ENCODE measurements around the gene MECP2.

DNA sequence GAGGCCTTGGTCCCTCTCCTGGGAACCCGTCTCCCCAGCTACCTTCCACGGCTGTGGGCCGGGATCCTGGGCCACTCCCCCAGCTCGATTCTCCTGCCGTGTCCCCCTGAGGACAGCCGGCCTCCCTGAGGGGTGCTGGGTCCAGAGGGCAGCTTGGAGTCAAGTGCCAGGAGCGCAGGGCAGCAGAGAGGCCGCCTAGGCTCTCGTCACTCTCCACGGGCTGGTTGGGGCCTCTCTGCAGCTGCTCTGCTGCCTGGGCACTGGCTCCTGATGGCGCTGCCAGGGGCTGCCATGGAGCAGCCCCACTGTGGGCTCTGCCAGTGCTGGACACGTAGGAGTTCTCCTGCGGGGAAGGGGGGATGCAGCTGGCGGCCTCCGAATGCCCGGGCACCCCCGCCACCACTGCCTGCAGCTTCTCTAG is 84.5 kb downstream of the MECP2 start:
- TF ChIP-seq, protein P1, sequence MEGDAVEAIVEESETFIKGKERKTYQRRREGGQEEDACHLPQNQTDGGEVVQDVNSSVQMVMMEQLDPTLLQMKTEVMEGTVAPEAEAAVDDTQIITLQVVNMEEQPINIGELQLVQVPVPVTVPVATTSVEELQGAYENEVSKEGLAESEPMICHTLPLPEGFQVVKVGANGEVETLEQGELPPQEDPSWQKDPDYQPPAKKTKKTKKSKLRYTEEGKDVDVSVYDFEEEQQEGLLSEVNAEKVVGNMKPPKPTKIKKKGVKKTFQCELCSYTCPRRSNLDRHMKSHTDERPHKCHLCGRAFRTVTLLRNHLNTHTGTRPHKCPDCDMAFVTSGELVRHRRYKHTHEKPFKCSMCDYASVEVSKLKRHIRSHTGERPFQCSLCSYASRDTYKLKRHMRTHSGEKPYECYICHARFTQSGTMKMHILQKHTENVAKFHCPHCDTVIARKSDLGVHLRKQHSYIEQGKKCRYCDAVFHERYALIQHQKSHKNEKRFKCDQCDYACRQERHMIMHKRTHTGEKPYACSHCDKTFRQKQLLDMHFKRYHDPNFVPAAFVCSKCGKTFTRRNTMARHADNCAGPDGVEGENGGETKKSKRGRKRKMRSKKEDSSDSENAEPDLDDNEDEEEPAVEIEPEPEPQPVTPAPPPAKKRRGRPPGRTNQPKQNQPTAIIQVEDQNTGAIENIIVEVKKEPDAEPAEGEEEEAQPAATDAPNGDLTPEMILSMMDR (conservative IDR thresholded peaks at IDR 0.05 in 1 of 2, IDR thresholded peaks at IDR 0.05 in 1 of 2; ENCODE audit: low read depth in 1 of 2, low read length in 2 of 2) = no peak
- TF ChIP-seq EZH2 (IDR thresholded peaks at IDR 0.05; ENCODE audit: low read length, missing control alignments) = no peak

Measured in fibroblast of lung (primary cell).